ENCODE results near the gene FNDC3A.

DNA sequence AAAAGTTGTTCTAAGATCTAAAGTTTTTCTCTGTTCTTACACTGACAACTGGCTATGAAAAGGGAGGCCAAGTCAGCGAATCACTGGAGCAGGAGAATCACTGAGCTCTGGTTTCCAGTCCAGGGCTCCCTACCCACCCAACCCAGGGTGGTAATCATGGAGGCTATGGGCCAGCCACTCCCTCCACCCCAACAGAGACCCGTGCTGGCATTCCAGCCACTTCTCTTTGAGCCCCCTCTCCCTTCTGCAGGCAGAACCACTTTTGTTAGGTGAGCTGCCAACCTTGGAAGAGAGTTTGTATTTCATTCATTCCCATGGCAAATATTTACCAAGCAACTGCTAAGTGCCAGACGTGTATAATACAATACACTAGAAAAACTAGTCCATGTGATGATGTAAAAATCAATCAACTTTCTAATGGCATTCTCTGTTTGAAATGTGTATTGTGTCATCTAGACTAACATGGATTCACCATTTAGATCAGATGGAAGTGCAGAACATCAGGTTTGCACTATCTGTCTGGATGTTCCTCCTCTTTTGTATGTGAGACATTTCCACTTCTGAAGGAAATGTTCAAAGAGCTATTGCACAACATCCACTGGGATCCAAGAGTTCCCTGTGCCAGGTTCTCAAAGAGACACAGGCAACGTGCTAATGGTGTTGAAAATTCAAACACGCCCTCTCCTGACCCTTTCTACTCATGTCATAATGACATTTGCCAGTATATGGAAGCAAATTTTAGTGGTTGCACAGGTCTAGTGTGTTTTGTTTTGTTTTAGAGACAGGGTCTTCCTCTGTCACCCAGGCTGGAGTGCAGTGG is 249.7 kb downstream of the FNDC3A start:
- TF ChIP-seq, protein P1, sequence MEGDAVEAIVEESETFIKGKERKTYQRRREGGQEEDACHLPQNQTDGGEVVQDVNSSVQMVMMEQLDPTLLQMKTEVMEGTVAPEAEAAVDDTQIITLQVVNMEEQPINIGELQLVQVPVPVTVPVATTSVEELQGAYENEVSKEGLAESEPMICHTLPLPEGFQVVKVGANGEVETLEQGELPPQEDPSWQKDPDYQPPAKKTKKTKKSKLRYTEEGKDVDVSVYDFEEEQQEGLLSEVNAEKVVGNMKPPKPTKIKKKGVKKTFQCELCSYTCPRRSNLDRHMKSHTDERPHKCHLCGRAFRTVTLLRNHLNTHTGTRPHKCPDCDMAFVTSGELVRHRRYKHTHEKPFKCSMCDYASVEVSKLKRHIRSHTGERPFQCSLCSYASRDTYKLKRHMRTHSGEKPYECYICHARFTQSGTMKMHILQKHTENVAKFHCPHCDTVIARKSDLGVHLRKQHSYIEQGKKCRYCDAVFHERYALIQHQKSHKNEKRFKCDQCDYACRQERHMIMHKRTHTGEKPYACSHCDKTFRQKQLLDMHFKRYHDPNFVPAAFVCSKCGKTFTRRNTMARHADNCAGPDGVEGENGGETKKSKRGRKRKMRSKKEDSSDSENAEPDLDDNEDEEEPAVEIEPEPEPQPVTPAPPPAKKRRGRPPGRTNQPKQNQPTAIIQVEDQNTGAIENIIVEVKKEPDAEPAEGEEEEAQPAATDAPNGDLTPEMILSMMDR (IDR thresholded peaks at IDR 0.05; ENCODE audit: low read length): no peak
- no peak for TF ChIP-seq EZH2 (optimal IDR thresholded peaks at IDR 0.05; ENCODE audit: low read depth, low read length)

Data from MM.1S (cell line).